ENCODE data around the gene C16orf86.

DNA sequence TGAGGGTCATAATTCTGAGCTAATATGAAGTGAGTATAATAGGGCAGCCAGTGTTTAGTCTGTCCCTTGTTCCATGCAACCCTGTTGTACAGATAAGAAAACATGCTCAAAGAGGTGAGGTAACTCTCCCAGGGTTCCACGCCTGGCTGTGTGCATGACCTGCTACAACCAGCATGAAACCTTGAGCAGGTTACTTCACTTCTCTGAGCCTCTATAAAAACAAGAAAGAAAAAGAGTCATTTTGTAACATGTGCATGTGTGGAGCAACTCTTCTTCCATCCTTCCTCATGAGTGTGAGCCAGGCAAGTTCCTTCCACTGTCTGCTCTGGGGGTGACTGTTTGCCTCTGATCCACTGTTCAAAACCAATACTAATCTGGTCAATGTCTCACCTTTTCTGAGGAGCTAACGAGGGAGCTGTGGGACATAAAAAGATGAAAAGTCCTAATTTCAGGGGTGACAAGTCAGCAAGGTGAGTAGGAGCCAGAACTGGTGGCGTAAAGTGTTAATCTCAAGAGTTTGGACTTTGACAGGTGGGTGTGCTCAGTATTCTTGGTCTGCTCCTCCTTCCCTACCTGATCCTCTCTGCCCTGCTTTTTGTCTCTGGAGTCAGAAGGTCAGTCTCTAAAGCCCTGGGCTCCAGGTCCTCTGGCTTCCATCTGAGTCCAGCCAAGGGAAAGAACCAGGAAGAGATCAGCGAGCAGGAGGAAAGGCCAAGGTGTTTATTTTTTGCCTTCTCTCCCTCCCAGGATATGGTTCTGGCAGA, 31.0 kb downstream of the C16orf86 start:
- TF ChIP-seq EZH2 (IDR thresholded peaks at IDR 0.05; ENCODE audit: borderline replicate concordance, low read length), result no peak
- TF ChIP-seq, protein P1, sequence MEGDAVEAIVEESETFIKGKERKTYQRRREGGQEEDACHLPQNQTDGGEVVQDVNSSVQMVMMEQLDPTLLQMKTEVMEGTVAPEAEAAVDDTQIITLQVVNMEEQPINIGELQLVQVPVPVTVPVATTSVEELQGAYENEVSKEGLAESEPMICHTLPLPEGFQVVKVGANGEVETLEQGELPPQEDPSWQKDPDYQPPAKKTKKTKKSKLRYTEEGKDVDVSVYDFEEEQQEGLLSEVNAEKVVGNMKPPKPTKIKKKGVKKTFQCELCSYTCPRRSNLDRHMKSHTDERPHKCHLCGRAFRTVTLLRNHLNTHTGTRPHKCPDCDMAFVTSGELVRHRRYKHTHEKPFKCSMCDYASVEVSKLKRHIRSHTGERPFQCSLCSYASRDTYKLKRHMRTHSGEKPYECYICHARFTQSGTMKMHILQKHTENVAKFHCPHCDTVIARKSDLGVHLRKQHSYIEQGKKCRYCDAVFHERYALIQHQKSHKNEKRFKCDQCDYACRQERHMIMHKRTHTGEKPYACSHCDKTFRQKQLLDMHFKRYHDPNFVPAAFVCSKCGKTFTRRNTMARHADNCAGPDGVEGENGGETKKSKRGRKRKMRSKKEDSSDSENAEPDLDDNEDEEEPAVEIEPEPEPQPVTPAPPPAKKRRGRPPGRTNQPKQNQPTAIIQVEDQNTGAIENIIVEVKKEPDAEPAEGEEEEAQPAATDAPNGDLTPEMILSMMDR (conservative IDR thresholded peaks at IDR 0.05 in 1 of 2, IDR thresholded peaks at IDR 0.05 in 1 of 2; ENCODE audit: extremely low read depth in 1 of 2, insufficient read depth in 1 of 2, low read depth in 1 of 2, low read length in 2 of 2), result no peak
